ENCODE measurements around the gene FAM135A. TPM values are rescaled to one million over a fixed set of nuclear protein-coding genes. Genes with fewer than 3 reads are reported as not detected.
A peak's percentile ranks its signal among the peaks of the same experiment; 100 is the strongest.
"Not testable (repeated sequence)": the region's sequence is repeated elsewhere in the genome, so short reads cannot be mapped to it uniquely, and the experiment has no call there.

The FAM135A gene
- total RNA-seq, 1 donor from 2014 or later, result 10.5 TPM

GRCh38 chr6:70510600-70510999 lies 97.3 kb downstream of the FAM135A start:
- DNase-seq, result no peak
- Mint-ChIP-seq H3K27ac (no peak overlapping the region), H3K9me3 (peaks cover 4% of the 10 kb centered on the region), H3K27me3 (no peaks in the 10 kb centered on the region), H3K4me3 (no peak overlapping the region), H3K4me1 (no peaks in the 10 kb centered on the region), H3K36me3 (ENCODE audit: low read depth) (peaks cover 3% of the 10 kb centered on the region)
- intact Hi-C loops (cut with micrococcal nuclease), result no loop called here

- H3K4me3 Mint-ChIP-seq, result no peak overlapping the region
- no peaks in the 10 kb centered on the region for H3K27me3 Mint-ChIP-seq
- H3K4me1 Mint-ChIP-seq, result peaks cover 4% of the 10 kb centered on the region
- H3K27ac Mint-ChIP-seq, result no peak overlapping the region
- H3K9me3 Mint-ChIP-seq, result no peaks in the 10 kb centered on the region
- intact Hi-C loops (cut with micrococcal nuclease), result no loop called here
- no peak for DNase-seq
- H3K36me3 Mint-ChIP-seq (ENCODE audit: low read depth), result no peaks in the 10 kb centered on the region
These were observed 105.4 kb downstream of the FAM135A start for GRCh38 chr6:70518723-70519122.

- Mint-ChIP-seq H3K9me3 (no peaks in the 10 kb centered on the region), H3K27me3 (no peaks in the 10 kb centered on the region), H3K36me3 (ENCODE audit: low read depth) (peaks cover 2% of the 10 kb centered on the region), H3K27ac (no peak overlapping the region), H3K4me3 (no peak overlapping the region), H3K4me1 (peaks cover 4% of the 10 kb centered on the region)
- peak; percentile 68 for DNase-seq
- intact Hi-C loops (cut with micrococcal nuclease), result loop anchor here (1.0 to 10.0 kb wide), 3 partner anchors 166 to 434 kb away; partner anchors contain the start of gene B3GAT2
These were observed 107.3 kb downstream of the FAM135A start for GRCh38 chr6:70520575-70520974.

- Mint-ChIP-seq H3K4me1 (peaks cover 3% of the 10 kb centered on the region), H3K27me3 (no peaks in the 10 kb centered on the region)
These were observed 111.5 kb downstream of the FAM135A start for GRCh38 chr6:70524721-70525286.

GRCh38 chr6:70527071-70527737 lies 113.9 kb downstream of the FAM135A start:
- H3K27ac Mint-ChIP-seq, result no peak overlapping the region
- no peak overlapping the region for H3K4me3 Mint-ChIP-seq
- H3K4me1 Mint-ChIP-seq, result peaks cover 3% of the 10 kb centered on the region
- no peaks in the 10 kb centered on the region for H3K9me3 Mint-ChIP-seq
- peaks cover 2% of the 10 kb centered on the region for H3K36me3 Mint-ChIP-seq (ENCODE audit: low read depth)
- DNase-seq, result no peak
- intact Hi-C loops (cut with micrococcal nuclease), result loop anchor here (10.0 kb wide), 1 partner anchor 428 kb away; the partner anchor contains the start of gene B3GAT2
- H3K27me3 Mint-ChIP-seq, result no peaks in the 10 kb centered on the region

More at GRCh38 chr6:70524721-70525286, 111.5 kb downstream of the FAM135A start:
- Mint-ChIP-seq H3K27ac (no peak overlapping the region), H3K4me3 (no peak overlapping the region), H3K9me3 (no peaks in the 10 kb centered on the region), H3K36me3 (ENCODE audit: low read depth) (peaks cover 2% of the 10 kb centered on the region)
- intact Hi-C loops (cut with micrococcal nuclease), result loop anchor here (10.0 kb wide), 1 partner anchor 430 kb away; the partner anchor contains the start of gene B3GAT2
- DNase-seq, result no peak

- no peak for DNase-seq
- Mint-ChIP-seq H3K36me3 (ENCODE audit: low read depth) (peaks cover 2% of the 10 kb centered on the region), H3K27ac (no peak overlapping the region), H3K9me3 (no peaks in the 10 kb centered on the region), H3K4me3 (no peak overlapping the region), H3K27me3 (no peaks in the 10 kb centered on the region), H3K4me1 (peaks cover 3% of the 10 kb centered on the region)
- intact Hi-C loops (cut with micrococcal nuclease), result no loop called here
These were observed 116.7 kb downstream of the FAM135A start for GRCh38 chr6:70530023-70530422.

- no peaks in the 10 kb centered on the region for H3K36me3 Mint-ChIP-seq (ENCODE audit: low read depth)
- no peaks in the 10 kb centered on the region for H3K27me3 Mint-ChIP-seq
- peaks cover 1% of the 10 kb centered on the region for H3K4me1 Mint-ChIP-seq
- no peak for DNase-seq
- intact Hi-C loops (cut with micrococcal nuclease), result no loop called here
- H3K9me3 Mint-ChIP-seq, result no peaks in the 10 kb centered on the region
- no peak overlapping the region for H3K4me3 Mint-ChIP-seq
- H3K27ac Mint-ChIP-seq, result no peak overlapping the region
These were observed 117.8 kb downstream of the FAM135A start for GRCh38 chr6:70531133-70531532.

- H3K27ac Mint-ChIP-seq, result no peak overlapping the region
- no peaks in the 10 kb centered on the region for H3K9me3 Mint-ChIP-seq
- no peak overlapping the region for H3K4me3 Mint-ChIP-seq
- H3K36me3 Mint-ChIP-seq (ENCODE audit: low read depth), result no peaks in the 10 kb centered on the region
- intact Hi-C loops (cut with micrococcal nuclease), result no loop called here
- peaks cover 4% of the 10 kb centered on the region for H3K4me1 Mint-ChIP-seq
- no peaks in the 10 kb centered on the region for H3K27me3 Mint-ChIP-seq
- no peak for DNase-seq
These were observed 124.0 kb downstream of the FAM135A start for GRCh38 chr6:70537266-70537665.

GRCh38 chr6:70538376-70538775 lies 125.1 kb downstream of the FAM135A start:
- H3K4me3 Mint-ChIP-seq, result no peak overlapping the region
- DNase-seq, result no peak
- H3K27me3 Mint-ChIP-seq, result no peaks in the 10 kb centered on the region
- H3K9me3 Mint-ChIP-seq, result no peaks in the 10 kb centered on the region
- H3K36me3 Mint-ChIP-seq (ENCODE audit: low read depth), result no peaks in the 10 kb centered on the region
- no peak overlapping the region for H3K27ac Mint-ChIP-seq
- intact Hi-C loops (cut with micrococcal nuclease), result no loop called here
- H3K4me1 Mint-ChIP-seq, result peaks cover 4% of the 10 kb centered on the region

GRCh38 chr6:70547313-70547712 lies 134.0 kb downstream of the FAM135A start:
- Mint-ChIP-seq H3K9me3 (no peaks in the 10 kb centered on the region), H3K36me3 (ENCODE audit: low read depth) (no peaks in the 10 kb centered on the region), H3K4me3 (no peak overlapping the region), H3K27ac (no peak overlapping the region), H3K4me1 (peaks cover 2% of the 10 kb centered on the region), H3K27me3 (peaks cover 2% of the 10 kb centered on the region)
- peak; percentile 73 for DNase-seq
- intact Hi-C loops (cut with micrococcal nuclease), result loop anchor here (1.0 kb wide), 1 partner anchor 139 kb away; no protein-coding TSS in a partner anchor

GRCh38 chr6:70547905-70548304 lies 134.6 kb downstream of the FAM135A start:
- Mint-ChIP-seq H3K27ac (no peak overlapping the region), H3K4me3 (no peak overlapping the region), H3K4me1 (peaks cover 2% of the 10 kb centered on the region), H3K36me3 (ENCODE audit: low read depth) (no peaks in the 10 kb centered on the region), H3K27me3 (peaks cover 2% of the 10 kb centered on the region), H3K9me3 (no peaks in the 10 kb centered on the region)
- intact Hi-C loops (cut with micrococcal nuclease), result loop anchor here (1.0 kb wide), 1 partner anchor 138 kb away; no protein-coding TSS in a partner anchor
- DNase-seq, result peak; percentile 15

GRCh38 chr6:70549327-70549726 lies 136.0 kb downstream of the FAM135A start:
- no peak overlapping the region for H3K27ac Mint-ChIP-seq
- DNase-seq, result no peak
- H3K27me3 Mint-ChIP-seq, result peaks cover 2% of the 10 kb centered on the region
- H3K9me3 Mint-ChIP-seq, result no peaks in the 10 kb centered on the region
- intact Hi-C loops (cut with micrococcal nuclease), result no loop called here
- no peaks in the 10 kb centered on the region for H3K36me3 Mint-ChIP-seq (ENCODE audit: low read depth)
- peaks cover 2% of the 10 kb centered on the region for H3K4me1 Mint-ChIP-seq
- no peak overlapping the region for H3K4me3 Mint-ChIP-seq

GRCh38 chr6:70551566-70551965 lies 138.3 kb downstream of the FAM135A start:
- H3K4me1 Mint-ChIP-seq, result peaks cover 2% of the 10 kb centered on the region
- peak; percentile 53 for DNase-seq
- H3K9me3 Mint-ChIP-seq, result no peaks in the 10 kb centered on the region
- intact Hi-C loops (cut with micrococcal nuclease), result no loop called here
- peaks cover 2% of the 10 kb centered on the region for H3K27me3 Mint-ChIP-seq
- no peak overlapping the region for H3K27ac Mint-ChIP-seq
- H3K4me3 Mint-ChIP-seq, result no peak overlapping the region
- no peaks in the 10 kb centered on the region for H3K36me3 Mint-ChIP-seq (ENCODE audit: low read depth)

GRCh38 chr6:70552286-70552940 lies 139.1 kb downstream of the FAM135A start:
- H3K4me1 Mint-ChIP-seq; intact Hi-C loops (cut with micrococcal nuclease); H3K27me3 Mint-ChIP-seq; H3K4me3 Mint-ChIP-seq; H3K9me3 Mint-ChIP-seq; H3K36me3 Mint-ChIP-seq (ENCODE audit: low read depth); H3K27ac Mint-ChIP-seq: not testable (repeated sequence)
- DNase-seq, result peak; percentile 30
